ENCODE data around the gene TANGO6. TPM values are rescaled to one million over a fixed set of nuclear protein-coding genes. Genes with fewer than 3 reads are reported as not detected.

Gene TANGO6
- total and polyA plus RNA-seq, 10 of the 15 experiments (the other 5 are each of a cell fraction or from before 2014, with no cell fraction given) = 1.1 to 20.6 (median 11.0) TPM

GRCh38 chr16:69012906-69013305 is 169.6 kb downstream of the TANGO6 start:
- no peak overlapping the region for H3K27ac ChIP-seq (ENCODE audit: control insufficient read depth, insufficient read depth)
- BruUV-seq (replicated peaks) = no TSS peak
- DNase-seq (ENCODE audit: low read depth, low spot score) = no peak
- TF ChIP-seq JUNB (IDR thresholded peaks at IDR 0.05) = no peak
- TF ChIP-seq ZSCAN29 (IDR thresholded peaks at IDR 0.05) = no peak
- no peak for TF ChIP-seq HDGF (IDR thresholded peaks at IDR 0.05)
- TF ChIP-seq PAX5 (IDR thresholded peaks at IDR 0.05; ENCODE audit: borderline replicate concordance, low read depth, low read length) = no peak
- TF ChIP-seq RCOR1 (conservative IDR thresholded peaks at IDR 0.05; ENCODE audit: low read depth, low read length) = no peak
- TF ChIP-seq ZNF687 (IDR thresholded peaks at IDR 0.05) = no peak
- no peak for TF ChIP-seq ATF2 (IDR thresholded peaks at IDR 0.05; ENCODE audit: low read length)
- no peak for TF ChIP-seq GABPA (IDR thresholded peaks at IDR 0.05; ENCODE audit: low read depth)
- TF ChIP-seq BMI1 (IDR thresholded peaks at IDR 0.05; ENCODE audit: borderline replicate concordance) = no peak
- no peak for TF ChIP-seq CBX3 (IDR thresholded peaks at IDR 0.05; ENCODE audit: borderline replicate concordance, low read depth)
- no peak overlapping the region for H3K9ac ChIP-seq (ENCODE audit: control insufficient read depth, insufficient read depth, low read length)
- H3K4me2 ChIP-seq (ENCODE audit: control insufficient read depth, insufficient read depth) = no peak overlapping the region
- intact Hi-C loops (cut with micrococcal nuclease; ENCODE audit: unreplicated experiment) = no loop called here
- no peaks in the 10 kb centered on the region for H3K36me3 ChIP-seq (ENCODE audit: control insufficient read depth in 2 of 2, insufficient read depth in 2 of 2, low read length in 1 of 2)
- FAIRE-seq = no peak
- no peaks in the 10 kb centered on the region for H3K79me2 ChIP-seq (ENCODE audit: control insufficient read depth, insufficient read depth, low read length)
- H3K4me3 ChIP-seq = no peak overlapping the region
- H2AFZ ChIP-seq (ENCODE audit: control insufficient read depth, low read depth, low read length) = no peak overlapping the region
- ChIA-PET POLR2A (no interaction called here), SMC1A (ENCODE audit: uncharacterized antibody, unreplicated experiment) (interaction anchor here (0.6 kb wide), 1 partner anchor 1498 kb away, joined by 3 read pairs; no protein-coding TSS in a partner anchor), CTCF (no interaction called here), RAD21 (ENCODE audit: unreplicated experiment) (no interaction called here)
- no peaks in the 10 kb centered on the region for H4K20me1 ChIP-seq (ENCODE audit: control insufficient read depth, insufficient read depth)
- H3K27me3 ChIP-seq (replicated peaks in 1 of 2; ENCODE audit: control insufficient read depth in 2 of 2, insufficient read depth in 2 of 2, low read length in 1 of 2) = no peaks in the 10 kb centered on the region
- in situ Hi-C loops (cut with MboI) = no loop called here
- no peaks in the 10 kb centered on the region for H3K9me3 ChIP-seq (replicated peaks; ENCODE audit: control insufficient read depth, insufficient read depth, low read length)
- no peak for ATAC-seq
- H3K4me1 ChIP-seq (ENCODE audit: control insufficient read depth, insufficient read depth, low read length) = no peaks in the 10 kb centered on the region
